ENCODE measurements around the gene MGAT2. TPM values are rescaled to one million over a fixed set of nuclear protein-coding genes. Genes with fewer than 3 reads are reported as not detected.

MGAT2 gene
- total RNA-seq, 2 experiments from 2014 or later, result 30.2 to 32.7 TPM

- no peak overlapping the region for H3K27ac Mint-ChIP-seq
- ChIA-PET CTCF (interaction anchor here (1.9 kb wide), 1 partner anchor 8 kb away, joined by 15 read pairs; the partner anchor contains the start of gene RPS29), POLR2A (interaction anchor here (0.7 to 6.9 kb wide), 3 partner anchors 9 to 26 kb away, joined by 3 to 110 read pairs (median 8); partner anchors contain the start of gene RPS29)
- H3K4me3 Mint-ChIP-seq, result no peak overlapping the region
- TF ChIP-seq CTCF (IDR thresholded peaks at IDR 0.05), result no peak
- no peaks in the 10 kb centered on the region for H3K36me3 Mint-ChIP-seq (ENCODE audit: low read depth)
- intact Hi-C loops (cut with micrococcal nuclease), result no loop called here
- H3K9me3 Mint-ChIP-seq, result no peaks in the 10 kb centered on the region
- DNase-seq, result no peak
- H3K27me3 Mint-ChIP-seq, result no peaks in the 10 kb centered on the region
- peaks cover 10% of the 10 kb centered on the region for H3K4me1 Mint-ChIP-seq (ENCODE audit: low read depth)
- ATAC-seq, result no peak
Measured at GRCh38 chr14:49594347-49595091, 26.1 kb upstream of the MGAT2 start.

- POLR2A ChIA-PET, result interaction anchor here (0.8 to 6.9 kb wide), 5 partner anchors 9 to 36 kb away, joined by 3 to 110 read pairs (median 10); partner anchors contain the start of genes DNAAF2, MGAT2, RPL36AL and RPS29
- CTCF ChIA-PET, result interaction anchor here (1.2 to 3.4 kb wide), 5 partner anchors 11 to 264 kb away, joined by 4 to 27 read pairs (median 5); partner anchors contain the start of genes MGAT2, RPL36AL and RPS29
- intact Hi-C loops (cut with micrococcal nuclease), result no loop called here
Measured at GRCh38 chr14:49598189-49598484, 22.5 kb upstream of the MGAT2 start.

GRCh38 chr14:49598485-49599300 lies 21.9 kb upstream of the MGAT2 start, which contains the start of gene LRR1:
Gene LRR1, plus strand, starts transcription at chr14:49598940. Its CDS starts 81 bp downstream, at chr14:49599021.
- Mint-ChIP-seq H3K36me3 (ENCODE audit: low read depth) (peaks cover 14% of the 10 kb centered on the region), H3K9me3 (no peaks in the 10 kb centered on the region), H3K4me3 (peak within 1 kb of the TSS; percentile 98), H3K27ac (peak within 1 kb of the TSS; percentile 98), H3K4me1 (ENCODE audit: low read depth) (peaks cover 18% of the 10 kb centered on the region), H3K27me3 (no peaks in the 10 kb centered on the region)
- ChIA-PET POLR2A (interaction anchor here (0.7 to 6.9 kb wide), 16 partner anchors 10 to 1164 kb away, joined by 3 to 110 read pairs (median 4); partner anchors contain the start of genes DNAAF2, MGAT2, RPL36AL and RPS29), CTCF (interaction anchor here (0.8 to 3.4 kb wide), 7 partner anchors 12 to 263 kb away, joined by 3 to 27 read pairs (median 4); partner anchors contain the start of genes MGAT2, RPL36AL and RPS29)
- DNase-seq (peak; percentile 89), ATAC-seq (peak; percentile 86)
- intact Hi-C loops (cut with micrococcal nuclease), result loop anchor here (1.0 kb wide), 1 partner anchor 21 kb away; no protein-coding TSS in a partner anchor
- TF ChIP-seq CTCF (IDR thresholded peaks at IDR 0.05), result no peak

More at GRCh38 chr14:49598189-49598484, 22.5 kb upstream of the MGAT2 start:
- no peaks in the 10 kb centered on the region for H3K27me3 Mint-ChIP-seq
- peaks cover 13% of the 10 kb centered on the region for H3K36me3 Mint-ChIP-seq (ENCODE audit: low read depth)
- no peak for TF ChIP-seq CTCF (IDR thresholded peaks at IDR 0.05)
- DNase-seq (no peak), ATAC-seq (peak; percentile 4)
- H3K9me3 Mint-ChIP-seq, result no peaks in the 10 kb centered on the region
- peak overlapping the region; percentile 98 for H3K27ac Mint-ChIP-seq
- H3K4me1 Mint-ChIP-seq (ENCODE audit: low read depth), result peaks cover 18% of the 10 kb centered on the region
- peak overlapping the region; percentile 98 for H3K4me3 Mint-ChIP-seq

- POLR2A ChIA-PET, result interaction anchor here (1.2 to 1.8 kb wide), 3 partner anchors 9 to 21 kb away, joined by 3 to 4 read pairs (median 4); partner anchors contain the start of genes MGAT2, RPL36AL and RPS29
- ATAC-seq (no peak), DNase-seq (no peak)
- peaks cover 29% of the 10 kb centered on the region for H3K36me3 Mint-ChIP-seq (ENCODE audit: low read depth)
- no peaks in the 10 kb centered on the region for H3K27me3 Mint-ChIP-seq
- H3K9me3 Mint-ChIP-seq, result no peaks in the 10 kb centered on the region
- intact Hi-C loops (cut with micrococcal nuclease), result no loop called here
- CTCF ChIA-PET, result interaction anchor here (1.4 kb wide), 1 partner anchor 21 kb away, joined by 5 read pairs; no protein-coding TSS in a partner anchor
- H3K27ac Mint-ChIP-seq, result no peak overlapping the region
- TF ChIP-seq CTCF (IDR thresholded peaks at IDR 0.05), result no peak
- H3K4me1 Mint-ChIP-seq (ENCODE audit: low read depth), result peaks cover 10% of the 10 kb centered on the region
- H3K4me3 Mint-ChIP-seq, result no peak overlapping the region
Measured at GRCh38 chr14:49607583-49607982, 13.0 kb upstream of the MGAT2 start.
